M059J (cell line): Measurements from ENCODE around the gene SCD5. TPM values are rescaled to one million over a fixed set of nuclear protein-coding genes. Genes with fewer than 3 reads are reported as not detected.

Experiments
- DNase-seq: peaks from one replicate; pipeline ENCODE4 v3.0.0-alpha.2; 2012; ENCODE audit warnings: low read depth
- total RNA-seq: library from RNA; depleted of rRNA; stranded (reverse); fragments of >200 nt; shearing (Covaris generic); gene quantifications from 2 replicates; pipeline ENCODE4 v1.2.3, GENCODE V29; 2014

SCD5 gene
- total RNA-seq, 1 experiment from 2014 or later = 26.1 TPM

GRCh38 chr4:82726596-82726995 lies 72.0 kb downstream of the SCD5 start:
- no peak for DNase-seq

GRCh38 chr4:82721819-82722423 lies 76.7 kb downstream of the SCD5 start:
- DNase-seq = peak; percentile 48

- no peak for DNase-seq
These were observed 80.2 kb downstream of the SCD5 start for GRCh38 chr4:82718162-82718940.

GRCh38 chr4:82715731-82716617 lies 82.6 kb downstream of the SCD5 start:
- DNase-seq = peak; percentile 6

- no peak for DNase-seq
These were observed 84.7 kb downstream of the SCD5 start for GRCh38 chr4:82713856-82714255.

GRCh38 chr4:82712561-82712960 lies 86.0 kb downstream of the SCD5 start:
- no peak for DNase-seq

GRCh38 chr4:82711158-82711785 lies 87.3 kb downstream of the SCD5 start:
- no peak for DNase-seq

- DNase-seq = no peak
These were observed 88.2 kb downstream of the SCD5 start for GRCh38 chr4:82710197-82710929.

GRCh38 chr4:82708982-82709381 lies 89.6 kb downstream of the SCD5 start:
- no peak for DNase-seq

GRCh38 chr4:82706349-82707000 lies 92.1 kb downstream of the SCD5 start:
- peak; percentile 15 for DNase-seq

GRCh38 chr4:82705928-82706300 lies 92.7 kb downstream of the SCD5 start:
- DNase-seq = peak; percentile 71

- DNase-seq = no peak
These were observed 93.2 kb downstream of the SCD5 start for GRCh38 chr4:82705169-82705927.

GRCh38 chr4:82704156-82704555 lies 94.4 kb downstream of the SCD5 start:
- no peak for DNase-seq

GRCh38 chr4:82698412-82698811 lies 100.2 kb downstream of the SCD5 start:
- no peak for DNase-seq

GRCh38 chr4:82697561-82697960 lies 101.0 kb downstream of the SCD5 start:
- no peak for DNase-seq

GRCh38 chr4:82696117-82696860 lies 102.3 kb downstream of the SCD5 start:
- no peak for DNase-seq

- no peak for DNase-seq
These were observed 103.7 kb downstream of the SCD5 start for GRCh38 chr4:82694892-82695291.

- DNase-seq = no peak
These were observed 104.5 kb downstream of the SCD5 start for GRCh38 chr4:82694046-82694445.

- no peak for DNase-seq
These were observed 106.4 kb downstream of the SCD5 start for GRCh38 chr4:82692101-82692780.
